ENCODE data around the gene NPPC. TPM values are rescaled to one million over a fixed set of nuclear protein-coding genes. Genes with fewer than 3 reads are reported as not detected.

NPPC gene
- polyA plus RNA-seq, 1 donor from 2014 or later: 2.7 TPM

GRCh38 chr2:231970461-231970860 is 44.3 kb upstream of the NPPC start:
- Histone ChIP-seq H3K4me2 (ENCODE audit: low read length) (no peak overlapping the region), H3K27ac (ENCODE audit: low read length) (no peak overlapping the region), H3K27me3 (ENCODE audit: insufficient read depth, low read depth, low read length) (no peaks in the 10 kb centered on the region), H3K9ac (ENCODE audit: low read length) (no peak overlapping the region), H3K36me3 (ENCODE audit: insufficient read depth, low read length) (no peaks in the 10 kb centered on the region), H3F3A (ENCODE audit: insufficient read depth, low read length, poor library complexity, severe bottlenecking) (no peaks in the 10 kb centered on the region), H3K9me2 (ENCODE audit: insufficient read depth, low read length) (no peaks in the 10 kb centered on the region), H4K20me1 (ENCODE audit: insufficient read depth) (no peaks in the 10 kb centered on the region), H3K9me3 (ENCODE audit: low read length) (no peaks in the 10 kb centered on the region), H3K4me3 (ENCODE audit: low read length) (no peak overlapping the region), H2AFZ (ENCODE audit: low read depth, low read length) (no peak overlapping the region), H3K79me2 (replicated peaks; ENCODE audit: insufficient read depth, low read length) (peaks cover 7% of the 10 kb centered on the region)
- TF ChIP-seq EP300 (conservative IDR thresholded peaks at IDR 0.05; ENCODE audit: poor library complexity, severe bottlenecking) (no peak), REST (IDR thresholded peaks at IDR 0.05; ENCODE audit: borderline replicate concordance) (no peak)

DNA sequence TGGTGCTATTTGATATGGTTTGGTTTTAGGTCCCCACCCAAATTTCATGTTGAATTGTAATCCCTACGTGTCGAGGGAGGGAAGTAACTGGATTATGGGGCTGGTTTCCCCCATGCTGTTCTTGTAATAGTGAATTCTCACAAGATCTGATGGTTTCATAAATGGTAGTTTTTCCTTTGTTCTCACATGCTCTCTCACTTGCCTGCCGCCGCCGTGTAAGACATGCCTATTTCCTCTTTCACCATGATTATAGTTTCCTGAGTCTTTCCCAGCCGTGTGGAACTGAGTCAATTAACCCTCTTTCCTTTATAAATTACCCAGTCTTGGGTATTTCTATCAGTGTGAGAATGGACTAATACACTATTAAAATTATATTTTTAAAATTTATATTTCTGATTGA is 42.6 kb upstream of the NPPC start:
- H3K9me2 ChIP-seq (ENCODE audit: insufficient read depth, low read length): no peaks in the 10 kb centered on the region
- no peaks in the 10 kb centered on the region for H3K27me3 ChIP-seq (ENCODE audit: insufficient read depth, low read depth, low read length)
- H3F3A ChIP-seq (ENCODE audit: insufficient read depth, low read length, poor library complexity, severe bottlenecking): no peaks in the 10 kb centered on the region
- H3K4me3 ChIP-seq (ENCODE audit: low read length): no peak overlapping the region
- no peak for TF ChIP-seq RAD21 (conservative IDR thresholded peaks at IDR 0.05)
- TF ChIP-seq EP300 (conservative IDR thresholded peaks at IDR 0.05; ENCODE audit: poor library complexity, severe bottlenecking): no peak
- TF ChIP-seq MXI1 (conservative IDR thresholded peaks at IDR 0.05; ENCODE audit: poor library complexity, severe bottlenecking): no peak
- no peak for TF ChIP-seq EZH2 (IDR thresholded peaks at IDR 0.05; ENCODE audit: borderline replicate concordance, insufficient read depth, low read length, poor library complexity, severe bottlenecking)
- TF ChIP-seq SMC3 (conservative IDR thresholded peaks at IDR 0.05; ENCODE audit: poor library complexity): no peak
- TF ChIP-seq TAF1 (IDR thresholded peaks at IDR 0.05; ENCODE audit: low read depth): no peak
- no peak for TF ChIP-seq CTCF (IDR thresholded peaks at IDR 0.05; ENCODE audit: poor library complexity, severe bottlenecking)
- no peak for TF ChIP-seq POLR2AphosphoS5 (IDR thresholded peaks at IDR 0.05)
- TF ChIP-seq REST (IDR thresholded peaks at IDR 0.05; ENCODE audit: borderline replicate concordance): no peak
- H3K9me3 ChIP-seq (ENCODE audit: low read length): no peaks in the 10 kb centered on the region
- no peaks in the 10 kb centered on the region for H4K20me1 ChIP-seq (ENCODE audit: insufficient read depth)
- H3K79me2 ChIP-seq (replicated peaks; ENCODE audit: insufficient read depth, low read length): peaks cover 12% of the 10 kb centered on the region
- no peak overlapping the region for H3K27ac ChIP-seq (ENCODE audit: low read length)
- H2AFZ ChIP-seq (ENCODE audit: low read depth, low read length): no peak overlapping the region
- H3K4me2 ChIP-seq (ENCODE audit: low read length): no peak overlapping the region
- H3K9ac ChIP-seq (ENCODE audit: low read length): no peak overlapping the region
- H3K36me3 ChIP-seq (ENCODE audit: insufficient read depth, low read length): no peaks in the 10 kb centered on the region
